ENCODE results near the gene MAD2L1.
"Not testable (repeated sequence)": the region's sequence is repeated elsewhere in the genome, so short reads cannot be mapped to it uniquely, and the experiment has no call there.

Gene MAD2L1

DNA sequence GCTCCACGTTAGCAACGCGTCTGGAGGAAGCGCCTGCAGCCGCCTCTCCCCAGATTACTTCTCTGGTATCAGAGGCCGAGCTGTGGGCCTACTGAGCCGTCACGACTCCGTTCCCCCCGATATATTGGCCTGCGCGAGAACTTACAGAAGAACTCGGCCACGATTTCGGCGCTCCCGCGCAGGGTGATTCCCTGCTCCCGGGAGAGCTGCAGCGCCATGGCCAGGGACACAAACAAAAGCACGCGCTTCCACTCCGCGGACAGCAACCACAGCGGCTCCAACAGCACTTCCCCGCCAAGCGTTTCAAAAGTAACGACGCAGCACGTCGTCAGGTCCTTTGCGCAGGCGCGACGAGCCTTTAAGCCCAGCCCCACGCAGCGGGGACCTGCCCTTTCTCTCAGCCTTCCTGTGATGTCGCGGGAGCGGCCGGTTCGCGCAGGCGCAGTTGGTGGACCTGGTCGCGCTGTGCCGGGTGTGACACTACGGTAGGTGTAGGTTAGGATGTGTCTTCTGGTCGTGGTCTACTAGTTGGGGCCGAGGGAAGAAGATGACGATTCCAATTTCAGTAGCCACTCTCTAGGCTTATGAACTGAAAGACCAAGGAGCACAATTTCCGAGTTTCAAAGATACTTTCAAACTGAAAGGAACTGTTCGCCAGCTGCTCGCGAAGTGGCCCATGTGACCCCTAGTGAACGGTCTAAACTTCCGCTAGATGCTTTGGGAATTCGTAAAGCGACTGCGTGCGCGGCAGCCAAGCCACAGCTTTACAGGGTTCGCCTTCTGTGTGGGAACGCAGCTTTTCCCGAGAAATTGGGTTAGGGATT, at the start of gene MAD2L1:
TSS of gene MAD2L1 (minus strand) at position 332 of the 824 bp plus-strand sequence. CDS start at position 218, 114 bp downstream.
- peak; percentile 94 for DNase-seq (ENCODE audit: low spot score)

DNA sequence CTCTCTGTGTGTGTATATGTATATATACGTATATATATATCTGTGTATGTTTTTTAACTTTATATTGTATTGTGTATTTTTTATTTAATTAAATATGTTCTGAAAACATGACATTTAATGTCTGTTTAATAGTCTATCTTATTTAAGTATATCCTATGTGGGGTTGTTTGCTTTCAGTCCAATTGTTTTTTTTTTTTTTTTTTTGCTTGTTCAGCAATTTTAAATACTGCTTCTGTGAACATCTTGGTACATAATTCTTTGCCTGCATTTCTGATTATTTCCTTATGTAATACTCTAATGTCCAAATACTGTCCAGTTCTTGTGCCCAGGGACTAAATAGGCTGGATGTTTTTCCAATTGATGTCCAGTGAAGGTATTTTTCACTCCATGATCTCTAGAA, 45.1 kb upstream of the MAD2L1 start:
- no peak for DNase-seq (ENCODE audit: low spot score)

DNA sequence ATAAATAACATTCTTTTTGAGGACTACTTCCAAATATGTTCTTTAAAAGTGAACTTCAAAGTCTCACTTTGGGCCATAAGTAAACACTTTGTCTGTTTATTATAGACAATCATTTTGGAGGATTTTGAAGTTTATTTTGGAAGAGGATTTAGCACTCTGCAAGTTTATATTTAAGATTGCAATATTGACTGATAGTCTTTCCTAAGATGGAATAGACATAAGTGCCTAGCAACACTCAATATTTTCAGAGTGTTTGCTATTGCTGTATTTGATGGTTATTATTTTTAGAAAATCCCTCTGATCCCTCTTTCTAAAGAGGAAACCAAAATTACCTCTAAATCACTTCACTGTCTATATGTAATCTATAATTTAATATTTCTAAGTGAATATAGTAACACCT, 42.8 kb upstream of the MAD2L1 start:
- no peak for DNase-seq (ENCODE audit: low spot score)

DNA sequence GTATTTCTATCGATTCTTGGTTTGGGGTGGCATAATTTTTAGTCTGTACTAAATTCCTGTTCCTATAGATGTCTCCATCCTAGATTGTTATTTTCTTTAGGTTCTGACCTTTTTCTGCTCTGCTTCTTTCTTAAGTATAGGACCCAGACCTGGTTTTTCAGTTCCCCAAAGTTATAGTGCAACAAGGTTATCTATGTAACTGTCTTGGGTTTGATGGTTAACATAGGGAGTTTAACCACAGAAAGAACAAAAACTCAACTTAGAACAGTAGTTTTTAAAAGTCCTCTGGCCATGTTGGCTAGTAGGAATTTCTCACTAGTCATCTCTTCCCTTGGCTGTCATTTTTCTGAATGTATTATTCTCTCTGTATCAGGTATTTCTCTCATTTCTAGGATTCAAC, 38.8 kb upstream of the MAD2L1 start:
- no peak for DNase-seq (ENCODE audit: low spot score)

DNA sequence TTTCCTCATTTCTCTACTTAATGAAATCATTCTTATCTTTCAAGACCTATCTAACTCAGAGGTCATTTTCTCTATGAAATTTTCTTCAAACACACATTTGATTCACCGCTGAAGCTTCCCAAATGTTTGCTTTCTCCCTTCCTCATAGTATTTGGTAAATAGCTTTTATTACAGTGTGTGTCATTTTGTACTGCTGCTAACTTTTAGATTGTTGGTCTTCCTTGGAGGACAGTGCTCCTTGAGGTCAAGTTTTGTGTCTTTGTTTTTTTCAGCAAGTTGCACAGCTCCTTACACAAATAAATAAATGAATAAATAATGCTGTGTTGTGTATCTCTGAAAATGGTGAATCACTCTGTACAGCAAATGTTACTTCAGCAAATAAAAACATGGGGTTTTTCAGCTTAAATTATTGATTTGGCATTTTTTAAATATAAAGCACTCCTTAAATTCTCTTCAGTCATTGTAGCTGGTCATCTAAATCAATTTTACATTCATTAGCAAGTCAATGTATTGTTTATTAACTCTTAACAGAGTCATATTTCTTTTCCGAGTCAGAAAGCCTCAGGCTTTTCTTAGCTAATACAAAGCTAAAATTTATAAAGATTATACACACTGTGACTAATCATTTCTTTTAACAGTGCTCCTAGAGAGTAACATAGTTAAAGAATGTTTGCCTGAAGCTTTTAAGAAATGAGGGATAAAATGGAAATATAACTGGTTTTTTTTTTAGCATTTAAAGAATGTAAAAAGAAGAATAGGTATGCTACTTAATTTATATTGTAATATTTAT, 30.1 kb upstream of the MAD2L1 start:
- DNase-seq (ENCODE audit: low spot score) = no peak

DNA sequence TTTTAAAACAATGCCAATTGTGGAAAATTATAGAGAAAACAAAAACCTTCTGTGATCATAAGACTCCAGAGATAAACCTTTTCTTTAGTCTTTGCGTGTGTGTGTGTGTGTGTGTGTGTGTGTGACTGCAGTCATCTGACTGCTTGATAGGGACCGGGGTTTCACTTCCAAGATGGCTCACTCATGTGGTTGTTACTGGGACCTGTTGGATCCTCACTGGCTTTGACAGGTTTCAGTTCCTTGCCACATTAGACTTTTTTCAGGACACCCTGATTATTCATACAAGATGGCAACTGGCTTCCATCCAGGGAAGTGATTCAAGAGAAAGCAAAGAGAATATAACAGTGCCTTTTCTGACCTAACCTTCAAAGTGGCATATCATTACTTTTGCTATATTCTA, 21.9 kb upstream of the MAD2L1 start:
- DNase-seq (ENCODE audit: low spot score) = no peak

DNA sequence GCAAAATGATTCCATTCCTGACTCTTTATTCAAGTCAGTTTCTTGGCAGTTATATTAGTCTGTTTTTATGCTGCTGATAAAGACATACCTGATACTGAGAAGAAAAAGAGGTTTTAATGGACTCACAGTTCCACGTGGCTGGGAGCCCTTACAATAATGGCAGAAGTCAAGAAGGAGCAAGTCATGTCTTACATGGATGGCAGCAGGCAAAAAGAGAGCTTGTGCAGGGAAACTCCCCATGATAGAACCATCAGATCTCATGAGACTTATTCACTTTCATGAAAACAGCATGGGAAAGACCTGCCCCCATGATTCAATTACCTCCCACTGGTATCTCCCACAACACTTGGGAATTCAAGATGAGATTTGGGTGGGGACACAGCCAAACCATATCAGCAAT, 21.4 kb upstream of the MAD2L1 start:
- DNase-seq (ENCODE audit: low spot score) = not testable (repeated sequence)

DNA sequence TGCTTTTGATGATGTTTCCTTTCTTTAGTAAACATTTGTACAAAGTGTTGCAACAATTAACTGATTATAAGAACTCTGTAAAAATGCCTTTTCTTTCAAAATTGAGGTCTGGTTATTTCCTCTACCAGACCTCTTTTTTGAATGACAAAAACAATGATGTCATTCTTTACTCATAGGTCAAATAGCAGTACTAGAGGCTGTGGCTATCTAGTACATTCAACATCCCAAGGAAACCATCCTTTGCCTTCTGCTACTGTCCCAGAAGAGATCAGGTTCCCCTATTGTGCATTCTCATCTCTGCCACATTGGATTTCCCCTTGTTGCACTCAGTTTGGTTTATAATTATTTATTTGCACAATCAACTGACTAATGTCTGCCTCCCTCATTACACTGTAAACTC, 19.1 kb upstream of the MAD2L1 start:
- DNase-seq (ENCODE audit: low spot score) = no peak

DNA sequence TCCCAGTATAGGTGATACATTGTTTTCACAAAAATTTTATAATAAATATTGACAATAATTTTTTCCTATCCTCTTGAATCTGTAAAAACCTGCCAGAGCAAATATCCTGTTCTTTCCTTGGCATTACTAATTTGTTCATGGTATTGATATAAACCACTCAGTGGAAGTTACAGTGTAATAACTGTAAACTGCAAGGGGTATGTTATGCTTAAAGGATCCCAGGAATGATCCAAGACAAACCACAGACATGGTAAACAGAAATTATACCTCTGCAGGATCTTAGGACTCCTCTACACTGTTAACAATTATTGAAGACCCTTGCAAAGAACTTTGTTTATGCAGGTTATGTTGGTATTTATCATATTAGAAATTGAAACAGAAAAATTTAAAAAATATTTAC, 17.7 kb upstream of the MAD2L1 start:
- DNase-seq (ENCODE audit: low spot score) = no peak

DNA sequence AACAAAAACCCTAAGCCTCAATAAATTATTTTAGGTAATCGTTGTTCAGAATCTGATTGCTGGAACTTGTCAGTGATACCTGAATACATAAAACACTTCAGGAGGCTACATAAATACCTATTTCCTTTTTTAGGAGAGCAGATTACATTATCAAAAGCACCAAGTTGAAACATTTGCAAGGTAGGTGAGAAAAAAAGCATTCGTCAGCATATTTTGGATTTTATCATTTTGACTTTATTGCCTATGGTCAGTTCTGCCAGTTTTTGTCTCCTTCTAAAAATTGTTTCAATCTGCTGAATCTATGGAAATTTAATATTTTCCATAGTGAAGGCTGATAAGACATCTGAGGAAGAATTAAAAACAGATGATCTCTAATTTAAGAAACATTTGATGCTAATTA, 16.5 kb upstream of the MAD2L1 start:
- DNase-seq (ENCODE audit: low spot score) = no peak

DNA sequence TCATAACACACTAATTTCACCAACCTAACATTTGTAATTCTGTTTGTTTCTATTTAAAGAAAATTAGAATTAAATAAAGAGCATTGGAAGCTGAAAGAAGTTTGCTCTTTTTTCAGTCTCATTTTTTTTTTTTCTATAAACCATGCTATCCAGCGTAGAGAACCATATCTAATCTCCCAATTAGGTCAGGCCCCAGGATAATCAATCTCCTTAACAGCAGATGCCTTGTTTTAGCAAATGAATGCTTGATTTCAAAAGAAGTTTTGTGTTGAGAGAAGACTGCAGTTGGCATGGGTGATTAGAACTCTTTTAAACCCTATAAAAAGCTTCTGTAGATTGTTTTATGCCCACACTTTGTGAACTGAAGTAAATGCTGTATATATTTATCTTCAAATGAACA, 15.6 kb upstream of the MAD2L1 start:
- DNase-seq (ENCODE audit: low spot score) = no peak

DNA sequence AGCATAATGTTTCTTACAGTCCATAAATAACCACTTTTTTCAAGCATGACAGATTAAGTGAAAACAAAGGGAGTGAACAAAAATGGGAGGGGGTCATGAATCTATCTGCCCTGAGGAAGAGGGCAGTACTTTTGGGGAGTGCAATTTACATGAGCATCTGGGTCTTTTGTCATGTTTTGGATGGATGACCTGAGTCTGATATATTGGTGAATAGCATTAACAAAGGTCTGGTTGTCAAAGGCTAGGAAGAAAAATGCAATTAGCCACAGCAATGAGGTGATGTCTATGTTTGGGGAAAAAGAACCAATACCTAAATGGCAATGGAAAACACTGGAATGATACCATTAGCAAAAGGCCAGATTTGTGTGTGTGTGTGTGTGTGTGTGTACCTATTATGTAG, 15.1 kb upstream of the MAD2L1 start:
- no peak for DNase-seq (ENCODE audit: low spot score)

DNA sequence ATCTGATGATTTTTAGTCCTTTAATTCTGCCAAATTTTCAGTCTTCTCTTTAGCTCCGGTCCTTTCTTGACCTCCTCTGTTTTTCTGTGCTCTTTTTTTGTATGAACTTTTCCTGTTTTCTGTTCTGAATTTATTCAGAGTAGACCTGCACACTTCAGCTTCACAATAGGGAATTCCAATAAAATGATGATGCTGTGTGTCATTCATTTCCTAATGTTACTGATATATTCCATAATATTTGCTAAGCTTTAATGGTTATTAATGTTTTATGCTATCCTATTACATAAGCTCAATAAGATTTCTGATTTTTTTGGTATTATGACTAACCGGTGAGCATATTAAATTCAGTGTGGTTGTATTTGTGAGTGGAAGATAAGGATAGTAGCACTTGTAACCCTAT, 13.9 kb upstream of the MAD2L1 start:
- DNase-seq (ENCODE audit: low spot score) = no peak

DNA sequence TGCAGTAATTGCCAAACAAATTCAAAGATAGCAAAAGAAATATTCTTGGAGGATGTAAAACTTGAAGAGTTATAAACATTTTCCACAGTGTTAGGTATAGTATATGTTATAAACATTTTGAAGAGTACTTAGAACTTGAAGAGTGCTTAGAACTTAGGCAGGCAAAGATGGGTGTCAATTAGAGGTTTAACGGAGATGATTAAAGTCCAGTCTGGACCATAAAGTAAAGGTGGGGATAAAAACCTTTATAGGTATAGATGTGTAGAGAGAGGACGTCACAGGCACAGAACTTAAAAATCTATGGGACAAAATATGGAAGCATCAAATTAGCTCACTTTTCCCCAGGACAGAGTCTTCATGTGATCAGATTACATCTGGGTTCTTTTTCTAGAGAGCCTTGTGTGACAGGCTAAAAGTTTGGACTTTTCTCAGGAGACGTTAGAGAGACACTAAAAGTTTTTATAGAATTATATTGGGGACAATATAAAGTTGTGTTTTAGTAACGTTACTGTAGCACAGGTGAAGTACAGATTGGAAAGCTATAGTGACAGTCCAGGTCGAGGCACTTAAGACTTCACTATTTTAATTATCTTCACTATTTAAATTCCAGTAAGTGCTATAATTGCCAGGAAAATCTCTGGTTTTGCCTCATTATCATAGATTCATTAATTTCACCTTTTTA, 13.3 kb upstream of the MAD2L1 start:
- DNase-seq (ENCODE audit: low spot score) = no peak

DNA sequence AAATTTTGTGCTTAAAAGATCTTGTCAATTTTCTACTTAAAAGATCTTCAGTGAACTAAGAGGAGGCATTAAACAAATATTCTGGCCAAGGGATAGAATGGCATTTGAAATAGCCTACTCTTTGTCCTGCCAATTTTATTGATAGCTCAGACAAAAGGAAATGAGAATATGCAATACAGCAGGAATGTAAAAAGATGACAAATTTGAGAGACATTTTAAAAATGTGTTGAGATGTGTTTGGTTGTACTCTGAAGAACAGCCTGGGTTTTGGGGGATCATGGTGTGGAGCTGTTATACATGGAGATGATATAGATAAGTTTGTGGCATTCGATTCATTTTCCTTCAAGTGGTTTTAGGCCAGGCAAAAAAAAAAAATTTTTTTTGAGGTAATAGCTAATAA, 11.6 kb upstream of the MAD2L1 start:
- DNase-seq (ENCODE audit: low spot score) = no peak

DNA sequence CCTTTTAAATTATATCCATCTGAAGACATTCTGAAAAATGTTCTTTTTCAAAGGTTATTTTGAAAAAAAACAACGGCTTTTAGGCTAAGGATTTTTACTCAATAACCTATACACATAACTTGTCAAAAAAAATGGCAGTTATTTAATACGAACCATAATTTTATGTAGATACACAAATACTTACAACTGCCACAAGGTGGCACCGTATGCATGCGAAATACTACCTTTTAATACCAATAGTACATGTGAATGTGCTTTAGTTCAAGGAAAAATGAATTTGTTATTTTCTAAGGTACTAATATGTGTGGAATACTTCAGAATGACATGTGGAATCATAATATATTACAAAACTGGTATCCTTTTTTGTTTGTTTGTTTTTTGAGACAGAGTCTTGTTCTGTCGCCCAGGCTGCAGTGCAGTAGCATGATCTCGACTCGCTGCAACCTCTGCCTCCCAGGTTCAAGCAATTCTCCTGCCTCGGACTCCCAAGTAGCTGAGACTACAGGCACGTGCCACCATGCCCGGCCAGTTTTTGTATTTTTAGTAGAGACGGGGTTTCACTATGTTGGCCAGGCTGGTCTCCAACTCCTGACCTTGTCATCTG, 4.6 kb upstream of the MAD2L1 start:
- no peak for DNase-seq (ENCODE audit: low spot score)

DNA sequence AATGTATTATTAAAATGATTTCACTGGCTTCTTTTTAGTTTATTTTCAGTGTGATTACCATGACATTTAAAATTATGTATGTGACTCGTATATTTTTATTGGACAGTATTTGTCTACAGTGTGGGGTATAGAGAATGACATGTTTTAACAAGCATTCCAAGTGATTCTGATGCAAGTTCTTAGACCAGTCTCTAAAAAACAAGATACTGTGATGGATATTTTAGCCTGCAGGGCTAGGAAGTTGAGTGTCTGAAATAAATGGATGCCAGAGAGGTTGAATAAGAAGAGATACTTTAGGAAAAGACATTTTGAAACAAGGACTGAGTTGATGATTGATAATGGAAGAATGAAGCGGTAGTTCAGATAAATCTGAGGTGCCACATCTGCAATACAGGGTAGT, 3.5 kb upstream of the MAD2L1 start:
- peak; percentile 45 for DNase-seq (ENCODE audit: low spot score)

DNA sequence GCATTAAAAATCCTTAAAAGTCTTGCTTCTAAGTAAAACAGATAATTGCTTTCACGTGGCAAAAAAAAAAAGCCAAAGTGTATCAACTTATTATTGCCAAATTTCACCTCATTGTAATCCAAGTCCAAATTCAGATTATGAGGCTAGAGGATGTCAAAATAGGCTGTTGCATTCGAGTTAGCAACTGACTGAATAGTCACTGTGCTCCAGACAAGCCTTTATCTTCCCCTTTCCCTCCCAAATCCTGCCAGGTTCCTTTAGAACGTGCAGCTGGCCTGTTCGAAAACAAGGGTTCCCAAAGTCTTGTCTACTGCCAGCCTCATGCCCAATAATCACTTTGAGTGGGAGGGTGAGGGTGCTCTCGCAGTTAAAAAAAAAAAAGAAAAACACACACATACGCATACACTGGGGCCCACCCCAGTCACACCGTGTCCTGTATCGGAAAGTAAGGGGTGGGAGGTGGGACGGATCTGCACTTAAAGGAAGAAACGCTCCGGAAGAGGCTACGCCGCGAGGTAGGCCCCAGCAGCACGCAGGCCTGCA, 603 bp downstream of the MAD2L1 start:
- no peak for DNase-seq (ENCODE audit: low spot score)

DNA sequence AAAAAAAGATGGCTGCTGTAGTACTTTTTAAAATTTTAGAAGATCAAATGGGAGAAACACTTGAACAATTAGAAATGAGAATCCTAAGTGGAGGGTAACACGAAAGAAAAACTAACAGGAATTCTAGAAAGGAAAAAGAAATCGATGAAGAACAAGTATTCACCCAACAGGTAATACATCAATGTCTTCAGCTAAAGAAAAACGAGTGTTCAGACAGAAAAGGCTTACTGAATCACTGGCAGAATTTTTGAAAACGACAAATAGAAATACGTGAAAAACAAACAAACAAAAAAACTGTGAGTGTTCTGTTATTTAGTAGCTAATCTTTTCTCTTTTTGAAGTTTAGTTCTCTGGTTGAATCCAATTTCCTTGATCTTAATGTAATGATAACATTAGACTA, 1.8 kb downstream of the MAD2L1 start:
- DNase-seq (ENCODE audit: low spot score) = no peak

DNA sequence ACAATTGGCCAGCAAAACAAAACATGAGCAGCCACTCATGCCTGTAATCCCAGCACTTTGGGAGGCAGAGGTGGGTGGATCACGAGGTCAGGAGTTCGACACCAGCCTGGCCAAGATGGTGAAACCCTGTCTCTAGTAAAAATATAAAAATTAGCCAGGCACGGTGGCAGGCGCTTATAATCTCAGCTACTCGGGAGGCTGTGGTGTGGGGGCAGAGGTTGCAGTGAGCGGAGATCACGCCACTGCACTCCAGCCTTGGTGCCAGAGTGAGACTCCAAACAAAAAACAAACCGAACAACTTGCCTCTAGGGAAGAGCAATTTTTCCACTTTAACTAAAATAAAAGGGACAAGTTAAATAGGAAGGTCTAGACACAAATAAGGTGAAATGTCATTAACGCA, 2.9 kb downstream of the MAD2L1 start:
- DNase-seq (ENCODE audit: low spot score) = not testable (repeated sequence)

DNA sequence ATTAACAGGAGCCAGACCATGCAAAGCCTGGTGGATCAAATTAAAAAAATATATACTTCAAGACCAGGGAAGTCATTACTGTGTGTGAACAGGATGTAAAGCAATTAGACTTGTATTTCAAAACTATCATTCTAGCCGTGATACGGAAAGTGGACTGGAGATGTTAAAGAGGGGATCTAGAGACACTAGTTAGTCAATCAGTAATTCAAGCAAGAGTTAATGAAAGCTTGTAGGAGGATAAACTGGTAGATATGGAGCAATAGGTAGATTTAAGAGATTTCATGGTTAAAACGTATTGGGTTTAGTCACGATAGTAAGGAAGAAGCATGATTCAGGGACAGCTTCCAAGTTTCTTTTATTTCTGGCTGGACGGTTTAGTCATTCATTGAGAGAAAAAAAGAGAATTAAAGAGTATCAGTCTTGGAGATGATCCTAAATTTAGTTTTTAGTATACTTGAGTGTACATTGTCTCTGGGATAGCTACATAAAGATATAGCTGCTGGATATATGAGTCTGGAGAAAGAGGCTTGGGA, 3.9 kb downstream of the MAD2L1 start:
- DNase-seq (ENCODE audit: low spot score) = no peak

DNA sequence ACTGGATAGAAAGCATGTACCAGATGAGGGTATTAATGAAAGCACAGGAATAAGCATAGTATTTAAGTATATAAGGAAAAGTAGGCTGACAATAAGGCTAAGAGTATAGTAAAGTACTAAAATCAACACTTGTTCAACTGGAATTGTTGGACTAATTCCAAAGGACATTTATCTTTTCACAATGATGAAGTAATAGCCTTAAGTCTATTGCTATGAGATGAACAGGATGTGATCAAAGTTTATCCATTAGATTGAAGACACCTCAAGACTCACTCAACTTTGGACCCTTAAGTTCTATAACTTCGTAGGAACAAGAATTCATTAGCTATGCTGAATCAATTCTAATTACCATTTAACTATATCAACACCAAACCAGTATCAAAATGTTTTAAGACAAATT, 7.6 kb downstream of the MAD2L1 start:
- no peak for DNase-seq (ENCODE audit: low spot score)
